HepG2 (cell line): ENCODE results near the gene RBBP8NL. TPM values are rescaled to one million over a fixed set of nuclear protein-coding genes. Genes with fewer than 3 reads are reported as not detected.

ENCODE experiments used
- ATAC-seq: fragments of 200-7000 bp; cut with Tn5 transposase; 3 replicates; pipeline ENCODE4 v1.9.1; 2020; ENCODE audit warnings: mild to moderate bottlenecking, moderate library complexity
- BruUV-seq: library from RNA; stranded (reverse); fragments of 400-500 nt; replicated peaks from 2 replicates; lab custom pipeline; 2021; lab: Mats Ljungman, UMichigan
- CTCF ChIA-PET: fragments of 300-600 bp; formaldehyde crosslinking; extraction: SDS; loops from one replicate; lab custom pipeline; 2021; ENCODE audit warnings: low total read pairs, inconsistent platforms, low intra/inter-chr PET ratio; lab: Yijun Ruan, JAX
- POLR2A ChIA-PET: fragments of 350-600 bp; sonication (Branson Sonifier 250); formaldehyde crosslinking; loops from one replicate; lab custom pipeline; 2020; ENCODE audit warnings: antibody characterized with exemption, inconsistent platforms; lab: Yijun Ruan, JAX
- DNase-seq: peaks from one replicate; pipeline ENCODE4 v3.0.0-alpha.2; 2015; ENCODE audit warnings: low spot score
- FAIRE-seq: peaks from 3 replicates; lab custom pipeline; 2011; peaks lifted over from hg19 to GRCh38; lab: Jason Lieb, UNC
- H2AFZ ChIP-seq: one replicate; pipeline ENCODE4 v1.6.1; 2011; ENCODE audit warnings: low read length, inconsistent platforms
- H3K27ac ChIP-seq: fragments of 300-600 bp; 3 replicates; pipeline ENCODE4 v1.8.0; 2011; ENCODE audit warnings: mixed run types, mild to moderate bottlenecking, mixed read lengths, low read length, inconsistent platforms; ENCODE audit not compliant: insufficient read depth; ENCODE audit errors: extremely low read length
- H3K27me3 ChIP-seq, 2 experiments: fragments of 200-600 bp in 1 of 2; 2 replicates in 1 of 2; 3 replicates in 1 of 2; pipeline versions ENCODE4 v1.6.0 to v1.8.0; 2011; ENCODE audit warnings: low read length in 2 of 2, mild to moderate bottlenecking in 2 of 2, moderate library complexity in 2 of 2, inconsistent platforms in 1 of 2; ENCODE audit not compliant: insufficient read depth in 2 of 2, control insufficient read depth in 1 of 2
- H3K36me3 ChIP-seq, 2 experiments: fragments of 200-600 bp in 1 of 2; replicated peaks in 1 of 2; 2 replicates in 1 of 2; 3 replicates in 1 of 2; pipeline versions ENCODE4 v1.5.1 to v1.8.0; 2011; ENCODE audit warnings: low read length in 2 of 2, inconsistent platforms in 1 of 2; ENCODE audit not compliant: insufficient read depth in 2 of 2, control insufficient read depth in 1 of 2
- H3K4me1 ChIP-seq: 2 replicates; pipeline ENCODE4 v1.5.1; 2012; ENCODE audit warnings: low read length, inconsistent platforms; ENCODE audit not compliant: insufficient read depth
- H3K4me2 ChIP-seq: 2 replicates; pipeline ENCODE4 v1.6.0; 2011; ENCODE audit warnings: low read depth, low read length, inconsistent platforms
- H3K4me3 ChIP-seq, 3 experiments: fragments of 200-600 bp in 1 of 3; sonication (generic), shearing (Covaris generic) in 1 of 3; replicated peaks in 1 of 3; 2 replicates each; pipeline ENCODE4 v1.5.1; 2011 to 2016; ENCODE audit warnings: low read length in 3 of 3, inconsistent platforms in 2 of 3, low read depth in 2 of 3, mild to moderate bottlenecking in 2 of 3, control low read depth in 1 of 3, mixed read lengths in 1 of 3; ENCODE audit not compliant: insufficient read depth in 1 of 3
- H3K79me2 ChIP-seq: one replicate; pipeline ENCODE4 v1.6.1; 2011; ENCODE audit warnings: low read length, inconsistent platforms; ENCODE audit not compliant: insufficient read depth
- H3K9ac ChIP-seq: 2 replicates; pipeline ENCODE4 v1.6.0; 2011; ENCODE audit warnings: mild to moderate bottlenecking, low read depth, low read length, inconsistent platforms; ENCODE audit not compliant: insufficient read depth
- H3K9me3 ChIP-seq: 2 replicates; pipeline ENCODE4 v1.5.1; 2012; ENCODE audit warnings: mild to moderate bottlenecking, low read length
- H4K20me1 ChIP-seq: 2 replicates; pipeline ENCODE4 v1.6.0; 2011; ENCODE audit warnings: inconsistent platforms, mild to moderate bottlenecking, low read length, moderate library complexity; ENCODE audit not compliant: insufficient read depth
- FOSL1 ChIP-seq: sonication (generic); formaldehyde crosslinking; IDR thresholded peaks from 2 replicates; pipeline ENCODE4 v1.9.0; 2021; ENCODE audit warnings: missing genetic modification reagents, borderline replicate concordance
- GATAD2A ChIP-seq: IDR thresholded peaks from 2 replicates; pipeline ENCODE4 v1.6.1; 2016
- HNRNPL ChIP-seq: fragments of 200-400 bp; formaldehyde crosslinking; IDR thresholded peaks from 2 replicates; pipeline ENCODE4 v1.6.1; 2017; ENCODE audit warnings: mild to moderate bottlenecking, low read depth, low read length
- KLF16 ChIP-seq, 2 experiments: sonication (generic) in 1 of 2; formaldehyde crosslinking in 1 of 2; IDR thresholded peaks; 2 replicates each; pipeline versions ENCODE4 v1.6.1 to v1.8.0; 2016 to 2023; ENCODE audit warnings: missing genetic modification reagents in 2 of 2, missing compliant biosample characterization in 1 of 2
- MBD4 ChIP-seq: IDR thresholded peaks from 2 replicates; pipeline ENCODE4 v1.6.1; 2012; ENCODE audit warnings: low read length, inconsistent platforms, borderline replicate concordance
- RFX1 ChIP-seq: fragments of 450-650 bp; IDR thresholded peaks from 2 replicates; pipeline ENCODE4 v1.6.1; 2017
- RNF2 ChIP-seq: fragments of 450-650 bp; conservative IDR thresholded peaks from 2 replicates; pipeline ENCODE4 v1.6.1; 2016; ENCODE audit warnings: low read depth
- SKI ChIP-seq: fragments of 450-650 bp; IDR thresholded peaks from one replicate; pipeline ENCODE4 v1.6.1; 2018; ENCODE audit warnings: mild to moderate bottlenecking; ENCODE audit not compliant: partially characterized antibody
- ZFY ChIP-seq: sonication (generic); formaldehyde crosslinking; IDR thresholded peaks from 2 replicates; pipeline ENCODE4 v1.4.0; 2020; ENCODE audit warnings: missing genetic modification reagents
- ZNF234 ChIP-seq: sonication (generic); formaldehyde crosslinking; conservative IDR thresholded peaks from 2 replicates; pipeline ENCODE4 v1.5.1; 2020; ENCODE audit warnings: mild to moderate bottlenecking, missing genetic modification reagents
- ZNF274 ChIP-seq: sonication (generic); formaldehyde crosslinking; IDR thresholded peaks from 2 replicates; pipeline ENCODE4 v1.5.1; 2020; ENCODE audit warnings: mild to moderate bottlenecking, missing genetic modification reagents
- ZNF563 ChIP-seq: sonication (generic); formaldehyde crosslinking; IDR thresholded peaks from 2 replicates; pipeline ENCODE4 v1.8.0; 2022; ENCODE audit warnings: mild to moderate bottlenecking, moderate library complexity, missing genetic modification reagents
- ZNF615 ChIP-seq: sonication (generic); formaldehyde crosslinking; IDR thresholded peaks from 2 replicates; pipeline ENCODE4 v1.5.0; 2020; ENCODE audit warnings: mild to moderate bottlenecking, missing genetic modification reagents, borderline replicate concordance
- ZNF703 ChIP-seq: sonication (generic); formaldehyde crosslinking; IDR thresholded peaks from 2 replicates; pipeline ENCODE4 v1.5.1; 2020; ENCODE audit warnings: missing genetic modification reagents, mild to moderate bottlenecking, moderate library complexity, borderline replicate concordance
- ZNF891 ChIP-seq: sonication (generic); formaldehyde crosslinking; IDR thresholded peaks from 2 replicates; pipeline ENCODE4 v1.5.0; 2020; ENCODE audit warnings: mild to moderate bottlenecking, missing genetic modification reagents
- ZSCAN31 ChIP-seq: sonication (generic); formaldehyde crosslinking; IDR thresholded peaks from 2 replicates; pipeline ENCODE4 v1.5.0; 2020; ENCODE audit warnings: low read depth, mild to moderate bottlenecking, missing genetic modification reagents
- WGBS: methylation state at CpG from one replicate; pipeline ENCODE4 v1.1.6; 2017; ENCODE audit warnings: low lambda C conversion rate; 5-methylcytosine and 5-hydroxymethylcytosine counted together
- in situ Hi-C: cut with HindIII; loops from 2 replicates; pipeline ENCODE4 v1.10.0; 2017; ENCODE audit warnings: low pct_unique_long_range_greater_than_20kb; ENCODE audit not compliant: extremely low pct_ligation_motif_present
- intact Hi-C: fragments of 100-400 bp; cut with micrococcal nuclease; formaldehyde crosslinking; loops from one replicate; pipeline ENCODE4 v1.10.0; 2022; ENCODE audit not compliant: unreplicated experiment
- polyA plus RNA-seq, 8 experiments: library from polyadenylated mRNA; depleted of rRNA in 3 of 8; stranded (reverse) in 7 of 8; unstranded in 1 of 8; fragments of >200 nt; fragmentation: Illumina TruSeq in 4 of 8; extraction: Trizol in 4 of 8; gene quantifications; 2 replicates each; pipeline versions ENCODE4 v1.2.1 to v1.2.3, GENCODE V29; 2011 to 2016; ENCODE audit warnings: low read depth in 4 of 8, missing spikeins in 1 of 8, mixed read lengths in 1 of 8; ENCODE audit not compliant: insufficient read depth in 1 of 8
- total RNA-seq, 5 experiments: library from RNA; depleted of rRNA; stranded (reverse); fragments of >200 nt; fragmentation: Illumina TruSeq; extraction: Trizol; gene quantifications; 2 replicates each; pipeline ENCODE4 v1.2.3, GENCODE V29; 2016; ENCODE audit warnings: low read depth in 1 of 5
- TF ChIP-seq, protein P1 (sequence below): conservative IDR thresholded peaks from 2 replicates; pipeline ENCODE4 v1.6.1; 2018; ENCODE audit warnings: missing genetic modification reagents
- TF ChIP-seq, protein P2 (sequence below): sonication (generic); formaldehyde crosslinking; IDR thresholded peaks from 2 replicates; pipeline ENCODE4 v1.4.0; 2020; ENCODE audit warnings: missing genetic modification reagents
- TF ChIP-seq, protein P3 (sequence below): IDR thresholded peaks from 2 replicates; pipeline ENCODE4 v1.6.1; 2016; ENCODE audit warnings: low read depth, control low read depth
- TF ChIP-seq, protein P4 (sequence below): sonication (generic); formaldehyde crosslinking; IDR thresholded peaks from 2 replicates; pipeline ENCODE4 v1.4.0; 2020; ENCODE audit warnings: mild to moderate bottlenecking, missing genetic modification reagents

The RBBP8NL gene
- total and polyA plus RNA-seq, 2 of the 13 experiments (the other 11 are each of a cell fraction or from before 2014, with no cell fraction given): 0.69 to 0.86 TPM

DNA sequence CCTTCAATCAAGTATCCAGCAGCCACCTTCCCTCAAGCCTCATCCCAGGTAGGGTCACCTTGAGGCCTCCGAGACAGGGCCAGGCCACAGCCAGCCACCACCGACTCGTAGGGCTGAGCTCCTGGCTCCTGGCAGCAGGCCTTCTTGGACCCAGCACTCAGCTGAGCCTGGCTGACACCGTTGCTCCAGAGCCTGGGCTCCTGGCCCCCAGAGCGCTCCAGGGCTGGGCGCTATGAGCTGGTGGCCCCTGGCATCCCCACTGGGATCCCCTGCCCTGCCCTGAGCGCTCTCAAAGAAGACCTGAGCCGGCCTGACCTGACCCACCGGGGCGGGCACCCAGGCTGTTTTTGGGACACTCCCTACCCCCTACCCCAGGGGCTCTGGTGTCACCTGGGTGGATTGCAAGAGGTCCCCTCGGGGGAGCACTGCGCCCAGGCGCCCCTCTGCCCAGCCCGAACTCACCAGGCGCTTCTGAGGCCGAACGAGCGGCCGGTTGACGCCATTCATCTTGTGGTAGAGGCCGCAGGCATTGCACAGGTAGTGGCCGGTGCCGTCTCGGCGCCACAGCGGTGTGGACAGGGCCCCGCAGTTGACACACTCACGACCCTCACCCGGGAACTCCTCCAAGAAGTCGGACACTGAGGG lies 45.7 kb upstream of the RBBP8NL start:
- FAIRE-seq (no peak), DNase-seq (no peak), ATAC-seq (peak; percentile 54)
- peak overlapping the region; percentile 73 for H3K4me2 ChIP-seq
- H3K4me3 ChIP-seq: peak overlapping the region; percentile 35 to 58 (median 41)
- H3K27me3 ChIP-seq: peaks cover 12 to 40% of the 10 kb centered on the region in 2 experiments
- peaks cover 6% of the 10 kb centered on the region; the same call in 1 of the 2 replicates for H4K20me1 ChIP-seq
- peak overlapping the region; percentile 52 for H3K9ac ChIP-seq
- H3K27ac ChIP-seq: no peak overlapping the region
- peak overlapping the region; percentile 4 for H2AFZ ChIP-seq
- no peaks in the 10 kb centered on the region for H3K36me3 ChIP-seq
- H3K9me3 ChIP-seq: no peaks in the 10 kb centered on the region
- peaks cover 20% of the 10 kb centered on the region for H3K4me1 ChIP-seq
- in situ Hi-C loops (no loop called here), intact Hi-C loops (no loop called here)
- POLR2A ChIA-PET: no interaction called here
- CTCF ChIA-PET: no interaction called here
- no peaks in the 10 kb centered on the region for H3K79me2 ChIP-seq
- TSS peak; percentile 97 for BruUV-seq
- WGBS: 62% methylated on average over 19 of the region's 30 CpGs
- peak; percentile 58; the same call in 1 of the 2 replicates for TF ChIP-seq ZNF563 (CRISPR knock-in tag)
- TF ChIP-seq KLF16 (CRISPR knock-in tag; IDR thresholded peaks at IDR 0.05): 0 out of 4 replicates have a peak, but pooled peaks of 1 of the 2 experiments have one; percentile 9
- peak; percentile 71 for TF ChIP-seq HNRNPL
- TF ChIP-seq, protein P1, sequence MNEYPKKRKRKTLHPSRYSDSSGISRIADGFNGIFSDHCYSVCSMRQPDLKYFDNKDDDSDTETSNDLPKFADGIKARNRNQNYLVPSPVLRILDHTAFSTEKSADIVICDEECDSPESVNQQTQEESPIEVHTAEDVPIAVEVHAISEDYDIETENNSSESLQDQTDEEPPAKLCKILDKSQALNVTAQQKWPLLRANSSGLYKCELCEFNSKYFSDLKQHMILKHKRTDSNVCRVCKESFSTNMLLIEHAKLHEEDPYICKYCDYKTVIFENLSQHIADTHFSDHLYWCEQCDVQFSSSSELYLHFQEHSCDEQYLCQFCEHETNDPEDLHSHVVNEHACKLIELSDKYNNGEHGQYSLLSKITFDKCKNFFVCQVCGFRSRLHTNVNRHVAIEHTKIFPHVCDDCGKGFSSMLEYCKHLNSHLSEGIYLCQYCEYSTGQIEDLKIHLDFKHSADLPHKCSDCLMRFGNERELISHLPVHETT: 0 out of 2 replicates have a peak, but pooled peaks have one; percentile 41
- 0 out of 2 replicates have a peak, but pooled peaks have one; percentile 27 for TF ChIP-seq ZNF891 (CRISPR knock-in tag)
- TF ChIP-seq RNF2: 0 out of 2 replicates have a peak, but pooled peaks have one; percentile 6
- TF ChIP-seq ZNF615 (CRISPR knock-in tag): no peak
- no peak for TF ChIP-seq SKI
- TF ChIP-seq, protein P2, sequence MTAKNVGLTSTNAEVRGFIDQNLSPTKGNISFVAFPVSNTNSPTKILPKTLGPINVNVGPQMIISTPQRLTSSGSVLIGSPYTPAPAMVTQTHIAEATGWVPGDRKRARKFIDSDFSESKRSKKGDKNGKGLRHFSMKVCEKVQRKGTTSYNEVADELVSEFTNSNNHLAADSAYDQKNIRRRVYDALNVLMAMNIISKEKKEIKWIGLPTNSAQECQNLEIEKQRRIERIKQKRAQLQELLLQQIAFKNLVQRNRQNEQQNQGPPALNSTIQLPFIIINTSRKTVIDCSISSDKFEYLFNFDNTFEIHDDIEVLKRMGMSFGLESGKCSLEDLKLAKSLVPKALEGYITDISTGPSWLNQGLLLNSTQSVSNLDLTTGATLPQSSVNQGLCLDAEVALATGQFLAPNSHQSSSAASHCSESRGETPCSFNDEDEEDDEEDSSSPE (CRISPR knock-in tag): 0 out of 2 replicates have a peak, but pooled peaks have one; percentile 0
- 0 out of 2 replicates have a peak, but pooled peaks have one; percentile 19 for TF ChIP-seq ZSCAN31 (CRISPR knock-in tag)
- no peak for TF ChIP-seq ZNF234
- TF ChIP-seq RFX1: no peak
- TF ChIP-seq GATAD2A (CRISPR knock-in tag): no peak
- TF ChIP-seq ZNF703 (CRISPR knock-in tag): no peak
- TF ChIP-seq ZFY: peak; percentile 38; the same call in 1 of the 2 replicates
- TF ChIP-seq FOSL1: no peak
- no peak for TF ChIP-seq MBD4
- TF ChIP-seq, protein P3, sequence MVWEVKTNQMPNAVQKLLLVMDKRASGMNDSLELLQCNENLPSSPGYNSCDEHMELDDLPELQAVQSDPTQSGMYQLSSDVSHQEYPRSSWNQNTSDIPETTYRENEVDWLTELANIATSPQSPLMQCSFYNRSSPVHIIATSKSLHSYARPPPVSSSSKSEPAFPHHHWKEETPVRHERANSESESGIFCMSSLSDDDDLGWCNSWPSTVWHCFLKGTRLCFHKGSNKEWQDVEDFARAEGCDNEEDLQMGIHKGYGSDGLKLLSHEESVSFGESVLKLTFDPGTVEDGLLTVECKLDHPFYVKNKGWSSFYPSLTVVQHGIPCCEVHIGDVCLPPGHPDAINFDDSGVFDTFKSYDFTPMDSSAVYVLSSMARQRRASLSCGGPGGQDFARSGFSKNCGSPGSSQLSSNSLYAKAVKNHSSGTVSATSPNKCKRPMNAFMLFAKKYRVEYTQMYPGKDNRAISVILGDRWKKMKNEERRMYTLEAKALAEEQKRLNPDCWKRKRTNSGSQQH (CRISPR knock-in tag): no peak
- TF ChIP-seq, protein P4, sequence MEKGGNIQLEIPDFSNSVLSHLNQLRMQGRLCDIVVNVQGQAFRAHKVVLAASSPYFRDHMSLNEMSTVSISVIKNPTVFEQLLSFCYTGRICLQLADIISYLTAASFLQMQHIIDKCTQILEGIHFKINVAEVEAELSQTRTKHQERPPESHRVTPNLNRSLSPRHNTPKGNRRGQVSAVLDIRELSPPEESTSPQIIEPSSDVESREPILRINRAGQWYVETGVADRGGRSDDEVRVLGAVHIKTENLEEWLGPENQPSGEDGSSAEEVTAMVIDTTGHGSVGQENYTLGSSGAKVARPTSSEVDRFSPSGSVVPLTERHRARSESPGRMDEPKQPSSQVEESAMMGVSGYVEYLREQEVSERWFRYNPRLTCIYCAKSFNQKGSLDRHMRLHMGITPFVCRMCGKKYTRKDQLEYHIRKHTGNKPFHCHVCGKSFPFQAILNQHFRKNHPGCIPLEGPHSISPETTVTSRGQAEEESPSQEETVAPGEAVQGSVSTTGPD (CRISPR knock-in tag): 0 out of 2 replicates have a peak, but pooled peaks have one; percentile 6
- peak; percentile 60; the same call in 1 of the 2 replicates for TF ChIP-seq ZNF274 (CRISPR knock-in tag)
